Smooth muscle cell of the brain vasculature (primary cell): ENCODE data around the gene OR10K2.
"Not testable (repeated sequence)": the region's sequence is repeated elsewhere in the genome, so short reads cannot be mapped to it uniquely, and the experiment has no call there.

Source experiments
- DNase-seq: peaks from one replicate; pipeline ENCODE4 v3.0.0-alpha.2; 2012; ENCODE audit warnings: low read depth, low spot score

OR10K2 gene, protein sequence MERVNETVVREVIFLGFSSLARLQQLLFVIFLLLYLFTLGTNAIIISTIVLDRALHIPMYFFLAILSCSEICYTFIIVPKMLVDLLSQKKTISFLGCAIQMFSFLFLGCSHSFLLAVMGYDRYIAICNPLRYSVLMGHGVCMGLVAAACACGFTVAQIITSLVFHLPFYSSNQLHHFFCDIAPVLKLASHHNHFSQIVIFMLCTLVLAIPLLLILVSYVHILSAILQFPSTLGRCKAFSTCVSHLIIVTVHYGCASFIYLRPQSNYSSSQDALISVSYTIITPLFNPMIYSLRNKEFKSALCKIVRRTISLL

DNA sequence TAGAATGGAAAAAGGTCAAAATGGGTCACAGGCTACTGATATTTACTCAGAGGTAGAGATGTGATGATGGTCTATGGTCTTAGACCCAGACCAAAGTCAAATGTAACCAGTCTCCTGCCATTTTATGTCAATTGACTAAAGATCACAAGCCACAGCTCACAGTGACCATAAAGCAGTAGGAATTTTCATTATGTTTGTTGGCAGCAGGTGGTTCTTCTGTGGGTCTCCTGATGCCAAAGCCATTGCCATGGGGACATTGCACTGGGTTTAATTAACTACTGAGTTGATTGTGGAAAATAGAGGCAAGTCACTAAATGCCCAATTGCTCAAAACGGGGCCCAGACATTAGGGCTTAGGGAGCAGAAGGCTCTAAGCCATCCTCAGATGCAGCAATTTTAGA lies at the start of gene OR10K2:
TSS of gene OR10K2 (minus strand) at position 101 of the 400 bp plus-strand sequence. CDS start 5,371 bp downstream, outside the sequence.
- no peak for DNase-seq

DNA sequence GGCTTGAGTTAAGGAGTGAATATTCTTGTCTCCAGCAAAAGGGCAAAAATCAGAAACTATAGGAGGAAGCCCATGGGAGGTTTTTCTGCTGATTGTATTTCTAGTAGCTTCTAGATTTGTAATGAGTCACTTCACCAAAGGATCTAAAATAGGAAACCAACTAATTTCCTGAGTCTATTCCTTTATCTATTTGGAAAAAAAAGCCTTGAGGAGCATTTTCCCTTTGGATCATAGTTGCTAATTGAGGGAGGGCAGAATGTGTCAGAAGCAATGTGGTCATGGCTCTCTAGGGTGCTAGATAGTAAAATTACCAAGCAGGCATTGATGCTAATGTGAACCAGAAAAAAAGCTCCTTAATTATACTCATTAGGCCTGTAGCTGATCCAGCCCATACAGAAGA lies 45.9 kb upstream of the OR10K2 start, which contains the start of gene OR10R2:
TSS of gene OR10R2 (plus strand) at position 301 of the 400 bp plus-strand sequence. CDS start 106 bp downstream, outside the sequence.
- no peak for DNase-seq

DNA sequence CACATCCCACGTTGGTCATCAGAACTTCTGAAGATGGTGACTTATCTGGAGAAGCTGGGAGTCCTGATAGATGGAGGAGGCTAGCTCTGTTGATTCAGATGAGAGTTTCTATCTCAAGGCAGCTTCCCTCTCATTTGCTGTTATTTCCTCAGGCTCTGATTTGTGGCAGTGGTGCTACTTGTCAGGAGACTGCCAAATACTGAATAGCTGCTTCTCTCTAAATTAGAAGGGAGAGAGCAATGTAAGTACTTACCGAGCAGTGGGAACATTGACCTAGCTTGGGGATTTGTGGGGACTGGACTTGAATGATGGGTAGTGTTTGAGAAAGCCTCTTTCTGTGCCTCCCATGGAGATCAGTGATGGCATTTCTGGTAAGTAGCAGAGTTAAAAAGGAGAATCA lies 35.5 kb upstream of the OR10K2 start, which contains the start of gene OR10K1:
TSS of gene OR10K1 (plus strand) at position 301 of the 400 bp plus-strand sequence. CDS start 3,728 bp downstream, outside the sequence.
- DNase-seq: no peak

DNA sequence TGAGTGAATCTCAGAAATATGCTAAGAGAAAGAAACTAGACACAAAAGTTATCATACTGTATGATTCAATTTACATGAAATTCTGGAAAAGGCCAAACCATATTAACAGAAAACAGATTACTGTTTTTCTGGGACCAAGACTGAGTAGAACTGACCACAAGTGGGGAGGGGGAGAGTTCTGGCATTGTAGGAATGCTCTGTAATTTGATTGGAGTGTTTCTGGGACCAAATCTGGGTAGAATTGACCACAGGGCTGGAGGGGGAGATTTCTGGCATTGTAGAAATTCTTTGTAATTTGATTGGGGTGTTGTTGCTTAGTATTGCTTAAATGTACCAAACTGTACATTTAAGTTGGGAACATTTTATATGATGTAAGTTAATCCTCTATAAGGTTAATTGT lies 32.2 kb upstream of the OR10K2 start:
- no peak for DNase-seq

DNA sequence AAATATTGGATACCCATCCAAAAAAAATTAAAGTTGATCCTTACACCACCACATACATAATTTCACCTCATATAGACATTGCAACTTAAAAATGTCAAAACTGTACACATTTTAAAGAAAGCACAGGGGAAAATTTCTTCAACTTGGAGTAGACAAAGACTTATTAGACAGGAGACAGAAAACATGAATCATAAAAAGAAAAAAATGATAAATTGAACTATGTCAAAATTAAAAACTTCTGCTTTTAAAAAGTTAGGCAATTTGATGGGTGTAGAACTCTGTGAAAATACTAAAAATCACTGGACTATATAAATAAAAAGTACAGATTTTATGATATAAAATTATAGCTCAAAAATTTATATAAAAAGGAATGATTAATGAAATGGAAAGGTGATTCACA lies 31.2 kb upstream of the OR10K2 start:
- DNase-seq: no peak

DNA sequence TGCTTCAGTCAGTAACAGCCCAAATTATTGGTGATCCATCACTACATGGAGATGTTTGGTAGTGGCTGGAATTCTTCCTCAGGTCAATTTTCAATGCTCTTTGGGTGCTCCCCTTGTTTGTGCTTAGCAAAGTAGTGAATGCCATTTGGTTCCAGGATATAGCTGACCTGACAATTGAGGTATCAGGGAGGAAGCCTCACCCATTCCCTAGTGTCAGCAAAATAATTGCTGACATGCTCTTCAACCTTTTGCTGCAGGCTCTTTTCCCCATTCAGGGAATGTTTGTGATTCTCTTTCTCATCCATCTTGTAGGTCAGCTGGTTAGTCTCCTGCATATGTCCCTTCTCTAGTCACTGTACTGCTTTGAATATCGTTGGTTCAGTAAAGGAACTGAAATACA lies 28.5 kb upstream of the OR10K2 start:
- DNase-seq: no peak

DNA sequence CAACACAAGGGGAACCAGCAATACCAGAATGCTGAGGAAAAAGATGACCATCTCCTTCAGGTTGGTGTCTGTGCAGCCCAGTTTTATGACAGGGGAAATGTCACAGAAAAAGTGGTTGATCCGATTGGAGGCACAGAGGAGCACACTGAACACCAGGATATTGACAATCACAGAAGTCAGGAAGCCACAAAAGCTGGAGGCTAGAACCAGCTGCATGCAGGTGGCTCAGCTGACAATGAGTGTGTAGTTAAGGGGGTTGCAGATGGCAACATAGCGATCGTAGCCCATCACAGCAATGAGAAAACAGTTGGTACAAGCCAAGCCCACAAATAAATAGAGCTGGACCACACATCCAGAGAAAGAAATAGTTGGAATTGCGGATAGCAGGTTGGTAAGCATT lies 19.3 kb upstream of the OR10K2 start:
- no peak for DNase-seq

DNA sequence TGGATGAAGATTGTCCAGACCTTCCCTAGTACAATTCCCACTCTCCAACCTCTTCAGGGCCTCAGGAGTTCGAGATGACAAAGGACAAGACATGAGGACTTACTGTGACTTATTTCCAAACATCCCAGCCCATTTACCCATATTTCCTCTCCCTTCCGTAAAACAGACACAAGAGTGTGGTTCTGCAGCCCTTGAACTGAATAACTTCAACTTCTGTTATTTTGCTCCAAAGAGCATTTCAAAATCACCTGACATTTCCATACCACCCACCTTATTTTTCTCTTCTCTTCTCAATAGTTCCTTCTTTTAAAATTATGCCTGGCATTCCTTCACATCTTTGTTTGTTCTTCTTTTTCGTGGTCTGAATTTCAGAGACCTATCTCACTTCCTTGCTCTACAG lies 8.7 kb upstream of the OR10K2 start:
- no peak for DNase-seq

DNA sequence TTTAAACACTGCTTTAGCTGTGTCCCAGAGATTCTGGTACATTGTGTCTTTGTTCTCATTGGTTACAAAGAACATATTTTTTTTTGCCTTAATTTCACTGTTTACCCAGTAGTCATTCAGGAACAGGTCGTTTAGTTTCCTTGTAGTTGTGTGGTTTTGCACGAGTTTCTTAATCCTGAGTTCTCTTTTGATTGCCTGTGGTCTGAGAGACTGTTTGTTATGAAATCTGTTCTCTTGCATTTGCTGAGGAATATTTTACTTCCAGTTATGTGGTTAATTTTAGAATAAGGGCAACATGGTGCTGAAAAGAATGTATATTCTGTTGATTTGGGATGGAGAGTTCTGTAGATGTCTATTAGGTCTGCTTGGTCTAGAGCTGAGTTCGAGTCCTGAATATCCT lies 4.1 kb upstream of the OR10K2 start:
- DNase-seq: not testable (repeated sequence)

DNA sequence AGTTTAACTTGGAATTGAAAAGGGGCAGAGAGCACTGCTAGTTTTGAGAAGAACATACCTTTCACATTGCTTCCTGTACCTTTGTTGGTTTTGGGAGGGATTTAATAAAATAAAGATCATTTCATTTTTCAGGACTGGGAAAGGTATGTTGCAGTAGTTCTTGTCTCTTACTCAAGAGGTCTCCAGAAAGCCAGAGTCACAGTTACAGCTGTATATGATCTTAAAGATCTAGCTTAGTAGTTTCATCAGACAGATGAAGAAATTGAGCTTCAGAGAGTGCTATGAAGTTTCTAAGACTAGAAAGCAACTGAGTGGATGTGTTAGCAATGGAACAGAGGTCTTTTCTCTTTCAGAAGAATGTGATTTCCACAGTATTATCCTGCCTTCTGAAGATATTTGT lies 1.0 kb downstream of the OR10K2 start:
- no peak for DNase-seq

DNA sequence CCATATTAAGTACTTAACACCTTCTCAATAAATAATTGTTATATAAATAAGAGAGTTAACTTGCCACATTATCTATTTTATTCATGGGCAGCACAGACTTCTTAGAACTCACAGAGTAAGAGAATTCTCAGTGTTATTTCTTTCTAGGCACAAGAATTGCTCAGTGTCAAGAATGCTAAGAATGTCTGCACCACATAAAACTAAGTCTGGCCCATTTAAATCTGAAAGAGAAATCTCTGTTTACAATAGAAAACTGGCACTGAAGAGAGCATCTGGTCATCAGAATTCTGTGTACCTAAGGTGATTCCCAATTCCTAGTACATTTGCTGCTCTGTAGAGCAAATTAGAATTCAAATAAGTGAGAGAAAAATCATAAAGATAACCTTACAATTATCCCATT lies 3.8 kb downstream of the OR10K2 start:
- DNase-seq: no peak

DNA sequence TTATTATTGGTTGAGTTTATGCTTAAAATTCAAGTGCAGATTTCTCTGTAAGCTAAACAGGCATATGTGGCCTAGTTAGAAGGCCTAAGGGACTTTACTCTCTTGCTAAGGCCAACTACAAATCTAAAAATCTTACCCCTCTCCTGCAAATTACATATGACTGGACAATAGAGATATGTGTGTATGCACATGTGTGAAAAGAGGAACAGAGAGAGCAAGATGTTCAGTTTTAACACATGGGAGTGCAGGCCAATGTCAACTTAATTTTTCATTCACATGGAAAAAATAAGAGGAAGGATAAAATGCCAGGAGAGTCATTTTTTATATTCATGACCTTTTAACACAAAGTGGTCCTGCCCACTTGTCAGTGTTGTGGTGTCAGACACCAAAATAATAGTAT lies 8.5 kb downstream of the OR10K2 start:
- no peak for DNase-seq

DNA sequence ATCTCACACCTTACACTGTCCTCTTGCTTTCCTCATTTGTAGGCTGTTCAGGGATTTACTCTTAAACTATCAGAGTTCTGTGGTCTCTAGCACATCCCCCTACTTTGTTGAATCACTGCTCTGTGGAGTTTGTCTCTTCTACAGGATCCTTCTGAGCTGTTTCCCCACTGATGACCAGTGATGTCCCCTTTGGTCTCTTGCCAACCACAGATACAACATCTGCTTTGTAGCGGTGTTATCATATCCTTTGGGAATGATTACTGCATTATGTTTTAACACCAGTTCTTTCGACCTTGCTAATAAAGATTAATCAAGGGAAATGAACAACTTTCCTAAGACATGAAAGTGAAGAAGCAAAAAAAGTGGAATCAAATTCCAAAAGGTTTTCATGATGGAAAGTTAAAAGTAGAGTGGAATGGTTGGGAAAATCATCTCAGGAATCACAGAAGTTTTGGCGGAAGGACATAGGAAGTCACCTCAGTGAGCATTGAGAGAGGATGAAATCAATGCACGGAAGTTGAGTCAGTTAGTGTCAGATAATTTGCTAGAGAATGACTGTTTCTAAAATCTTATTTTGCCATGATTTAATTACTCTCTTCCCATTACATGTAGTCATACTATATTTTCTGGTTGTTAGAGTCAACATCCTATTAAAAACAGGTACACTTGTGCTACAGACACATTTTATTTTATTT lies 11.2 kb downstream of the OR10K2 start:
- DNase-seq: no peak

DNA sequence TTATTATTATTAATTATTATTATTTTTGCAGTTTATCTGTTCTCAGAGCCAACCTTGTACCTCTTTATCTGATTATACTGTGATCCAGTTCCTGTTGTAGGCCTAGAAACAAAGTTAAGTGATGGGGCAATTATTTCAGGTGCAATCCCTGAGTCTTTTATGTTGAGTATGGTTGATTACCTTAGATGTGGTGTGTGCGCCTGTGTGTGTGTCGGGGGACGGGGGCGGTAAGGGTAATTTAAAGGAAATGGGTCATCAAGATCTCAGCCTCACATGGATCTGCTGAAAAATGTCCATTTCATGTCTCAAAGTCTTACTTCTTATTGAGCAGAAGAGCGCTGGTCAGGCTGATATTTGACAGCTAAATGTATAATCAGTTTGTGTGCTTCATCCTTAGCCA lies 18.9 kb downstream of the OR10K2 start:
- DNase-seq: no peak

DNA sequence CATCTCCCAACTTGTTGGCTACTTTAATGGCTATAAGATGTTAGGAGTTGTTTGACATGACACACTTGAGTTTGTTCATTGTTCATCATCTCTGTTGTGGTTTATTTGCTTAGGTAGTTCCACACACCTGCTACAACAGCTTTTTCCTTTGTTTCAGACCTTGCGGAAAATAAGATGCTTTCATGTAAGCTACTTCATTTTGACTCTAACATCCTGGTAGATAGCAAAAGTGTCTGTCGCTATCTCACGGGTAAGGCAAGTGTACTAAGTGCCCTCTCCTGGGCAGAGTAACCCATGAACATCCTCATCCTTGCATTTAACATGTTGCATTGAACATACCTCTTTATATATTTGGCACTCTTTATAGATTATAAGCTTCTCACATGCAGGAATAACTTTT lies 25.2 kb downstream of the OR10K2 start:
- no peak for DNase-seq

DNA sequence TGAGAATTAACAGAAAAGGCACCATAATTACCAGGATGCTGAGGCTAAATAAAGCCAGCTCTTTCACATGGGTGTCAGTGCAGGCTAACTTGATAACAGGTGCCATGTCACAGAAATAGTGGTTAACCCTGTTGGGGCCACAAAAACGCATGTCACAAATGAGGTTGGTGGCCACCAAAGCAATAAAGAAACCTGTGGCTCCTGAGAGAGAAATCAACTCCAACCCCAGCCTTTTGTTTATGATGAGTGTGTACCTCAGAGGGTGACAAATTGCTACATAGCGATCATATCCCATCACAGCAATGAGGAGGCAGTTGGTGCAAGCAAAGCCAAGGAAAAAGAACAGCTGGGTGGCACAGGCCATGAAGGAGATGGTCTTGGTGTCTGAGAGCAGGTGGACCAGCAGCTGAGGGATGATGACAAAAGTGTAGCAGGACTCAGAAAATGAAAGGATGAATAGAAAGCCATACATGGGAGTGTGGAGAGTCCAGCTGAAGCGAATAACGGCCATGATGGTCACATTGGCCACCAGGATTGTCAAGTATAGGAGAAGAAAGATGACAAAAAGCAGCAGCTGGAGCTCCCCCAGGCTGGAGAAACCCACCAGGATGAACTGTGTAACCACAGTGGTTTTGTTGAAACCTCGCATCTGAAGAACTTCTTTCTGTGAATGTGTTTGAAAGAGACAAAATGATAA lies 27.1 kb downstream of the OR10K2 start, which contains the start of gene OR10T2:
TSS of gene OR10T2 (minus strand) at position 649 of the 697 bp plus-strand sequence. CDS start at position 649, 0 bp downstream.
- no peak for DNase-seq

DNA sequence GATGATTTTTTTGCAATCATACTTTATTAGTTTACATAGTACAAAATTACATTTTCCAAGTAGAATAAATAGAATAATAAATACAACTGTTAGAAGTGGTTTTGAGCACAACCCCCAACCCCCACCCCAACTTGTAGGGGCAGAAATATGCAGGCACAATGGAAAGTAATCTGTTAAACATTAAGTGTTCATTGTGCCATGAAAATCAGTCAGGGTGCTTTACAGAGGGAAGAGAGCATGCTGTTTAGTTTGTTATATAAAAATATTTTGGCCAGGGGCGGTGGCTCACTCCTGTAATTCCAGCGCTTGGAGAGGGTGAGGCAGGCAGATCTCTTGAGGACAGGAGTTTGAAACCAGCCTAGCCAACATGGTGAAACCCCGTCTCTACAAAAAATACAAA lies 29.4 kb downstream of the OR10K2 start:
- no peak for DNase-seq

DNA sequence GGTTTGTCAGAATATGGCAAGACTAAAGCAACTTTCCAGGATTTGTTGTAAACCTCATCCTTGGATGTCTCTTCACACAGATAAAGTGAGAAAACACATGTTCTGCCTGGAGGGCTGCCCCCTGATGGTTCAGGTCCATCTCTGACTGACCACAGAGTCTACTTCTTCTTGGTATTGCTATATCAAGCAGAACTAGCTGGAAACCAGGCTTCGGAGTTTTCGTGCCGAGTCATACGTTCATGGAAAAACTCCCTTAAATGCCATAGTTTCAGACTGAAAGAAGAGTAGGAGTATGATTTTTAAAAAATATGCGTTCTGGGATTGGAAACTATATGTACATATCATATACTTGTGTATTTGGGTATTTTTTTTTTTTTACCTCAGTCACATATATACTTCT lies 32.6 kb downstream of the OR10K2 start:
- no peak for DNase-seq

DNA sequence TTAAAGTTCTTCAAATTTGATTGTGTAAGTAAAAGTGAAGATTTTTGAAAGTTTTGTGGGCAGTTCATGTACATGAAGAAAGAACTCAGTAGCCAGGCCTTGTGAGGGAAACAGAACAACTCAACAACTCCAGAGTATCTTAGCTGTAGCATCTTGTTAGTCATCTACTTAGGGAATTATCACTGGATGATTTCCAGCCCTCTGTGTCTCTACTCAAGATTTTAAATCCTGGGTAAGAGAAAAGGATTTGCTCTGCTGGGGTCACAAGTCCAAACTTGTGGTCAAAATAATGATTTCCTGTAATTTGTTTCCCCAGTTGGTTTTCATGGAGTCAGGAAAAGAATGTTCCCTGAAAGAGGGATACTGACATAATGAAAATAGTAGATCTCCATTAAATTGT lies 34.9 kb downstream of the OR10K2 start:
- no peak for DNase-seq

DNA sequence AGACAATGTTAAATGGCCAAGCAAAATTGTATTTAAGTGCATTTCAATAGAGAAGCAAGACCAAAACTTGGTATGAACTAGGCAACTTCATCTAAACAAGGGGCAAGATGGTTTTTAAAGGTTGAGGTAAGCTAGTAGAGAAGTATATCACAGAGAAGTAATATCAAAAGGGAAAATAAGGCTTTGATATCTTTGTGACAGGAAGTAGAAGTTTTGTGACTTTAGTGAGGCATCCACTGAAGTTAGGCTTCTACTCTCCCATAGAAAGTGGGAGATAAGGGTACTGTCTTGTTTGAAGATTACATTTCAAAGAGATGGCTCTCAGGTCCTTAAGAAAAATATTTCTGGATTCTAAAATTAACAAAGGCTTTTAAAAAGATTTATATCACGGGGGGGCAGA lies 35.7 kb downstream of the OR10K2 start:
- no peak for DNase-seq

DNA sequence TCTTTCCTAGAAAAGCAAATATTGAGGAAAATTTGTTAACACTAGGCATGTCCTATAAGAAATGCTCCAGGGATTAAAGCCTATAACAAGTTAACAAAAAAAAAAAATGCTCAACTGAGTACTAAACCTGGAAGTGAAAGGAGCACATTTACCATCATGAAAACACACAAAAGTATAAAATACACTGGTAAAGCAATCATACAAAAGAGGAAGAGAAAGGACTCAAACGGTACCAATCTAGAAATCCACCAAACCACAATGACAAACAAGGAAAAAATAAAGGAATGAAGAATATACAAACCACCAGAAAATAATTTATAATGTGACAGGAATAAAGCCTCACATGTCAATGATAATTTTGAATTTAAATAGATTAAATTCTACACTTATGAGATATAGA lies 51.2 kb downstream of the OR10K2 start:
- no peak for DNase-seq

DNA sequence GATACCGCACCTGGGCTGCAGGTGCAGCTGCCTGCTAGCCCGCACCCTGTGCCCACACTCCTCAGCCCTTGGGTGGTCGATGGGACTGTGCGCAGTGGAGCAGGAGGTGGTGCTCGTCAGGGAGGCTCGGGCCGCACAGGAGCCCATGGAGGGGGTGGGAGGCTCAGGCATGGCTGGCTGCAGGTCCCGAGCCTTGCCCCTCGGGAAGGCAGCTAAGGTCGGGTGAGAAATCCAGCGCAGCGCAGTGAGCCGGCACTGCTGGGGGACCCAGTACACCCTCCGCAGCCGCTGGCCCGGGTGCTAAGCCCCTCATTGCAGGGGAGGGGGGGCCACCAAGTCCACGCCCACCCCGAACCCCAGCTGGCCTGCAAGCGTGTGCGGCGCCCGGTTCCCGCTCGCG lies 51.9 kb downstream of the OR10K2 start:
- DNase-seq: not testable (repeated sequence)
